ENCODE measurements around the gene TBRG4. TPM values are rescaled to one million over a fixed set of nuclear protein-coding genes. Genes with fewer than 3 reads are reported as not detected.

The TBRG4 gene
- total RNA-seq, 1 experiment from 2014 or later = 127 TPM

DNA sequence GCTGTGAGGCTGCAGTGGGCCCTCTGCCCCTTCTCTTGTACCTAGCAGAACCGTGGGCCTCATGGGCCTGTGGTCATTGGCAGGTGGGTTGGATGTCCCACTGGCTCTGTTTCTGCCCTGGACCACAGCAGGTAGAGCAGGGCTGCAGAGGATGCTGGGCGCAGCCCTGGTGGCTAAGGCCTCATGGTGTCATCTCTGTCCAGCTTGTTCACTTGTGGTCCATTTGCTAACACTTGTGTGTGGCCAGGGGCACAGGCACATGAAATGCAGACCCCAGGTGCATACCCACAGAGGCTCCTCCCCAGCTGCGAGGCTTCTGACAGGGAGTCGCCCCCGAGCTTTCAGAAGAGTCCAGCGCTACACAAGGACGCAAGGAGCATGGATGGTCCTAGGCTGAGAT, 22.4 kb upstream of the TBRG4 start:
- no peaks in the 10 kb centered on the region for H3K9me3 Mint-ChIP-seq
- Histone ChIP-seq H2BK15ac (ENCODE audit: low read depth, low read length) (no peak overlapping the region), H4K5ac (ENCODE audit: insufficient read length, low read depth, low read length) (no peak overlapping the region), H3K79me1 (ENCODE audit: insufficient read depth, low read depth, low read length, poor library complexity, severe bottlenecking) (no peaks in the 10 kb centered on the region), H2BK120ac (ENCODE audit: low read depth, low read length, poor library complexity, severe bottlenecking) (no peak overlapping the region), H4K20me1 (ENCODE audit: control insufficient read depth, insufficient read depth, insufficient read length) (no peaks in the 10 kb centered on the region), H2AFZ (ENCODE audit: low read length) (no peak overlapping the region), H2BK5ac (ENCODE audit: insufficient read length, low read length) (no peak overlapping the region), H3K23ac (ENCODE audit: insufficient read length, low read depth, low read length) (no peak overlapping the region), H3K9me3 (ENCODE audit: control insufficient read depth, low read depth, low read length) (no peaks in the 10 kb centered on the region), H3K4me1 (ENCODE audit: insufficient read depth, low read length) (no peaks in the 10 kb centered on the region), H3K18ac (ENCODE audit: insufficient read length, low read depth, low read length) (no peak overlapping the region), H2BK20ac (ENCODE audit: low read depth, low read length, poor library complexity, severe bottlenecking) (no peak overlapping the region), H3K56ac (ENCODE audit: insufficient read length, low read depth, low read length) (no peak overlapping the region), H3K79me2 (ENCODE audit: insufficient read depth, low read length) (no peaks in the 10 kb centered on the region), H3K23me2 (ENCODE audit: insufficient read length, low read depth, low read length, poor library complexity, severe bottlenecking) (no peaks in the 10 kb centered on the region), H2AK5ac (ENCODE audit: insufficient read length, low read length) (no peak overlapping the region), H3K27me3 (ENCODE audit: insufficient read depth, low read length) (no peaks in the 10 kb centered on the region), H4K8ac (replicated peaks; ENCODE audit: insufficient read length, low read depth, low read length) (no peak overlapping the region), H3K4me2 (ENCODE audit: insufficient read depth, insufficient read length, low read length) (no peak overlapping the region), H3K27ac (ENCODE audit: insufficient read length, low read depth, low read length) (no peak overlapping the region), H2BK12ac (ENCODE audit: insufficient read length, low read depth, low read length) (no peak overlapping the region), H3T11ph (ENCODE audit: low read length) (no peak overlapping the region), H3K14ac (ENCODE audit: insufficient read depth, low read length) (no peak overlapping the region), H4K91ac (ENCODE audit: insufficient read length, low read depth, low read length) (no peak overlapping the region), H3K4ac (ENCODE audit: low read depth, low read length) (no peak overlapping the region), H3K9ac (ENCODE audit: extremely low read depth, insufficient read length, low read length) (no peak overlapping the region)
- TF ChIP-seq, protein P1, sequence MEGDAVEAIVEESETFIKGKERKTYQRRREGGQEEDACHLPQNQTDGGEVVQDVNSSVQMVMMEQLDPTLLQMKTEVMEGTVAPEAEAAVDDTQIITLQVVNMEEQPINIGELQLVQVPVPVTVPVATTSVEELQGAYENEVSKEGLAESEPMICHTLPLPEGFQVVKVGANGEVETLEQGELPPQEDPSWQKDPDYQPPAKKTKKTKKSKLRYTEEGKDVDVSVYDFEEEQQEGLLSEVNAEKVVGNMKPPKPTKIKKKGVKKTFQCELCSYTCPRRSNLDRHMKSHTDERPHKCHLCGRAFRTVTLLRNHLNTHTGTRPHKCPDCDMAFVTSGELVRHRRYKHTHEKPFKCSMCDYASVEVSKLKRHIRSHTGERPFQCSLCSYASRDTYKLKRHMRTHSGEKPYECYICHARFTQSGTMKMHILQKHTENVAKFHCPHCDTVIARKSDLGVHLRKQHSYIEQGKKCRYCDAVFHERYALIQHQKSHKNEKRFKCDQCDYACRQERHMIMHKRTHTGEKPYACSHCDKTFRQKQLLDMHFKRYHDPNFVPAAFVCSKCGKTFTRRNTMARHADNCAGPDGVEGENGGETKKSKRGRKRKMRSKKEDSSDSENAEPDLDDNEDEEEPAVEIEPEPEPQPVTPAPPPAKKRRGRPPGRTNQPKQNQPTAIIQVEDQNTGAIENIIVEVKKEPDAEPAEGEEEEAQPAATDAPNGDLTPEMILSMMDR (conservative IDR thresholded peaks at IDR 0.05) = no peak
- H3K4me3 Mint-ChIP-seq = no peak overlapping the region
- no peak for DNase-seq
- peaks cover 6 to 8% of the 10 kb centered on the region in 2 experiments for H3K4me1 Mint-ChIP-seq
- no peak overlapping the region for H3K27ac Mint-ChIP-seq
- peaks cover 2% of the 10 kb centered on the region; the same call in 1 of the 2 replicates for H3K27me3 Mint-ChIP-seq (ENCODE audit: low read depth)
- H3K36me3 Mint-ChIP-seq (ENCODE audit: insufficient read depth in 1 of 3, low read depth in 3 of 3) = no peaks in the 10 kb centered on the region
- no CpG with 5 or more reads among the region's 7 CpGs for WGBS (ENCODE audit: extremely low coverage, insufficient read length, low lambda C conversion rate)

Measured in H9 (cell line).